Pancreas (tissue), 10 donors: ENCODE results near the gene MPL. TPM values are rescaled to one million over a fixed set of nuclear protein-coding genes. Genes with fewer than 3 reads are reported as not detected.
A peak's percentile ranks its signal among the peaks of the same experiment; 100 is the strongest.

ENCODE experiments used
- ATAC-seq, 4 donors: fragments of 200-7000 bp; cut with Tn5 transposase; one replicate each; pipeline versions ENCODE4 v1.8.0 to v1.9.1; 2020; ENCODE audit warnings: mild to moderate bottlenecking in 4 of 4, moderate library complexity in 4 of 4
- DNase-seq, 6 donors: peaks; one replicate each; pipeline ENCODE4 v3.0.0-alpha.2; 2020
- FAIRE-seq: peaks from 2 replicates; lab custom pipeline; 2012; peaks lifted over from hg19 to GRCh38; lab: Jason Lieb, UNC
- H3K27ac ChIP-seq, 4 donors: fragments of 200-600 bp; sonication (generic); 1 replicate in 3 of 4; 2 replicates in 1 of 4; pipeline versions ENCODE4 v1.5.0 to v1.8.0; 2020
- H3K27me3 ChIP-seq, 4 donors: fragments of 200-600 bp; one replicate each; pipeline ENCODE4 v1.8.0; 2021
- H3K36me3 ChIP-seq, 3 donors: fragments of 200-600 bp; sonication (generic) in 1 of 3; one replicate each; pipeline versions ENCODE4 v1.5.0 to v1.8.0; 2020 to 2021
- H3K4me1 ChIP-seq, 3 donors: fragments of 200-600 bp; one replicate each; pipeline ENCODE4 v1.8.0; 2021
- H3K4me3 ChIP-seq, 4 donors: fragments of 200-600 bp; sonication (generic) in 2 of 4; one replicate each; pipeline versions ENCODE4 v1.5.0 to v1.8.0; 2020 to 2021
- H3K9me3 ChIP-seq, 4 donors: fragments of 200-600 bp; one replicate each; pipeline ENCODE4 v1.8.0; 2021
- WGBS, 2 donors: extraction: QIAGEN DNeasy Blood & Tissue Kit; methylation state at CpG; one replicate each; pipeline ENCODE4 v1.1.7; 2013; 5-methylcytosine and 5-hydroxymethylcytosine counted together
- intact Hi-C, 3 donors: fragments of 100-400 bp; cut with DNase I; formaldehyde crosslinking; loops; one replicate each; pipeline versions ENCODE4 v1.11.1 to v1.14.2; 2022
- polyA plus RNA-seq, 2 donors: library from polyadenylated mRNA; stranded (reverse); fragments of 200-250 nt; gene quantifications; one replicate each; pipeline ENCODE4 v1.2.3, GENCODE V29; 2013
- total RNA-seq, 6 donors: library from RNA; stranded (reverse); fragmentation: NEBNext Ultra II Directional in 4 of 6; extraction: Animal tissue kit (Norgen Biotek cat#: 25700) in 4 of 6; gene quantifications; one replicate each; pipeline versions ENCODE4 v1.2.1 to v1.2.4, GENCODE V29; 2021 to 2023
- TF ChIP-seq, protein P1 (sequence below), 4 donors: fragments of 200-600 bp; sonication (generic) in 3 of 4; IDR thresholded peaks; one replicate each; pipeline versions ENCODE4 v1.5.0 to v1.8.0; 2021; ENCODE audit warnings: antibody characterized with exemption in 4 of 4
- donor health status: healthy with polysubstance abuse.
- donor health status: DM: no; HTN: no; CAD: no; lungs with moderate emphysema.
- donor health status: DM: no; HTN: no; CAD: no.
- donor health status: control.
- donor health status: control.
- donor health status: Bipolar disorder and iron deficiency.
- donor health status: DM: yes; HTN: yes; CAD: no.
- donor health status: DM: no; HTN: no; CAD: no.
- donor health status: DM: no; HTN: no; CAD: no.
- donor health status: DM: yes; HTN: yes; CAD: no.

The MPL gene
- total and polyA plus RNA-seq, 8 donors, result 0.08 to 0.43 (median 0.12) TPM; not detected in 2

DNA sequence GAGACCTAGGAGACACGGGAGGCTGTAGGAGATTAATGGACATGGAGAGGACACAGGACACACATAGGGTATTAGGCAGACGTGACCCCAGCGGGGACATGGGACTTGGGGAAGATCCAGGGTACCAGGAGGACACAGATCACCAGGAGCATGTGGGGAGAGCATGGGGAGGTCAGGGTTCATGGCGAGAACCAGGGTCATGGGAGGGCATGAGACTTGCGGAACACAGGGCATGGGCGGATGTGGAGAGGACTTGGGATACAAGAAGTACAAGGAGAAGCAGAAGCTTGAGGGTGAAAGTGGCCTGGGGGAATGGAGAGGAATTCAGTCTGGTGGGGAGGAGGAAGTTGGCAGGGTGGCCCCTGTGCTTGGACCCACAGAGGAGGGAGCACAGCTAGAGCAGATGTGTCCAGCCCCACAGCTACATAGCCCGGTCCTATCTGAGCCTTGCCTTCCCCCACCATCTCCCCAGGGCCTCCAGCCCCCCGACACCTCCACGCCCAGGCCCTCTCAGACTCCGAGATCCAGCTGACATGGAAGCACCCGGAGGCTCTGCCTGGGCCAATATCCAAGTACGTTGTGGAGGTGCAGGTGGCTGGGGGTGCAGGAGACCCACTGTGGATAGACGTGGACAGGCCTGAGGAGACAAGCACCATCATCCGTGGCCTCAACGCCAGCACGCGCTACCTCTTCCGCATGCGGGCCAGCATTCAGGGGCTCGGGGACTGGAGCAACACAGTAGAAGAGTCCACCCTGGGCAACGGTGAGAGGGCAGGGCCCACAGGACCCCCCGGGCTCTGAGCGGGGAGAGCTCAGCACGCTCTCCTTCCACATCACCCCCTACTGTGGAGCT, 24.7 kb upstream of the MPL start:
- Histone ChIP-seq H3K4me1 (no peaks in the 10 kb centered on the region), H3K27me3 (no peaks in the 10 kb centered on the region), H3K4me3 (no peak overlapping the region), H3K27ac (no peak overlapping the region), H3K9me3 (no peaks in the 10 kb centered on the region), H3K36me3 (no peaks in the 10 kb centered on the region)
- TF ChIP-seq, protein P1, sequence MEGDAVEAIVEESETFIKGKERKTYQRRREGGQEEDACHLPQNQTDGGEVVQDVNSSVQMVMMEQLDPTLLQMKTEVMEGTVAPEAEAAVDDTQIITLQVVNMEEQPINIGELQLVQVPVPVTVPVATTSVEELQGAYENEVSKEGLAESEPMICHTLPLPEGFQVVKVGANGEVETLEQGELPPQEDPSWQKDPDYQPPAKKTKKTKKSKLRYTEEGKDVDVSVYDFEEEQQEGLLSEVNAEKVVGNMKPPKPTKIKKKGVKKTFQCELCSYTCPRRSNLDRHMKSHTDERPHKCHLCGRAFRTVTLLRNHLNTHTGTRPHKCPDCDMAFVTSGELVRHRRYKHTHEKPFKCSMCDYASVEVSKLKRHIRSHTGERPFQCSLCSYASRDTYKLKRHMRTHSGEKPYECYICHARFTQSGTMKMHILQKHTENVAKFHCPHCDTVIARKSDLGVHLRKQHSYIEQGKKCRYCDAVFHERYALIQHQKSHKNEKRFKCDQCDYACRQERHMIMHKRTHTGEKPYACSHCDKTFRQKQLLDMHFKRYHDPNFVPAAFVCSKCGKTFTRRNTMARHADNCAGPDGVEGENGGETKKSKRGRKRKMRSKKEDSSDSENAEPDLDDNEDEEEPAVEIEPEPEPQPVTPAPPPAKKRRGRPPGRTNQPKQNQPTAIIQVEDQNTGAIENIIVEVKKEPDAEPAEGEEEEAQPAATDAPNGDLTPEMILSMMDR (IDR thresholded peaks at IDR 0.05), result no peak
- WGBS, 2 donors, result 89 to 93% methylated on average over 24 of the region's 24 CpGs
- FAIRE-seq (no peak), DNase-seq (no peak), ATAC-seq (no peak)
- intact Hi-C loops, result no loop called here

DNA sequence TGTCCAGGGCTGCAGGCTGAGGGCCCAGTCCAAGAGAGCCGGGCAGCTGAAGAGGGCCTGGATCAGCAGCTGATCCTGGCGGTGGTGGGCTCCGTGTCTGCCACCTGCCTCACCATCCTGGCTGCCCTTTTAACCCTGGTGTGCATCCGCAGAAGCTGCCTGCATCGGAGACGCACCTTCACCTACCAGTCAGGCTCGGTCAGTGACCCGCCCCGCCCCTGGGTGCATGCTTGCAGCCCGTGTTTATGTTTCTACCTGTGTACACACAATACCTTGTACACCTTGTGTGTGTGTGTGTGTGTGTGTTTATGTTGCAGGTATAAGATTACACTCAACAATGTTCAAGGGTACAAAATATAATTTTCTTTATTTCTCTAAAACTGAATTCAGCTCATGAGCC, 23.8 kb upstream of the MPL start:
- FAIRE-seq (no peak), ATAC-seq (no peak), DNase-seq (no peak)
- intact Hi-C loops, result no loop called here
- TF ChIP-seq, protein P1 (IDR thresholded peaks at IDR 0.05), result no peak
- Histone ChIP-seq H3K4me3 (no peak overlapping the region), H3K27me3 (no peaks in the 10 kb centered on the region), H3K36me3 (no peaks in the 10 kb centered on the region), H3K27ac (no peak overlapping the region), H3K9me3 (no peaks in the 10 kb centered on the region), H3K4me1 (no peaks in the 10 kb centered on the region)
- 89 to 93% methylated on average over 10 of the region's 10 CpGs for WGBS, 2 donors

DNA sequence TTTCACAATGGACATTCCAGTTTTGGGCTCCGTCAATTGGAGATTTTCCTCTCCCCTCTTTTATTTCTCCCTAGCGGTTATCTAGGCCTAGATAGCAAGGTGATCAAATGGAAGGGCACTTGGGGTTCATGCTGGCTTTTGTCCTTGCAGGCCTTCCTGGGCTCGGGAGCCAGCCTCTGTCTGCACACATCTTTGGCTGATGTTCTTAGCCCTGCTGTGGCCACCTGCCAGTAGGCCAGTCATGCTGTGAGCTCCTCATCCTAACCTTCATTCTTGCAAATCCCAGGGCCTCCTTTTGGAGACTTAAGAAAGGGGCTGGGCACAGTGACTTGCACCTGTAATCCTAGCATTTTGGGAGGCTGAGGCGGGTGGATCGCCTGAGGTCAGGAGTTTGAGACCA, 23.4 kb upstream of the MPL start:
- Histone ChIP-seq H3K4me1 (no peaks in the 10 kb centered on the region), H3K36me3 (no peaks in the 10 kb centered on the region), H3K9me3 (no peaks in the 10 kb centered on the region), H3K27ac (no peak overlapping the region), H3K4me3 (no peak overlapping the region), H3K27me3 (no peaks in the 10 kb centered on the region)
- ATAC-seq (no peak), DNase-seq (no peak), FAIRE-seq (no peak)
- WGBS, 2 donors, result 94 to 97% methylated on average over 5 of the region's 5 CpGs
- intact Hi-C loops, result no loop called here
- TF ChIP-seq, protein P1 (IDR thresholded peaks at IDR 0.05), result no peak

DNA sequence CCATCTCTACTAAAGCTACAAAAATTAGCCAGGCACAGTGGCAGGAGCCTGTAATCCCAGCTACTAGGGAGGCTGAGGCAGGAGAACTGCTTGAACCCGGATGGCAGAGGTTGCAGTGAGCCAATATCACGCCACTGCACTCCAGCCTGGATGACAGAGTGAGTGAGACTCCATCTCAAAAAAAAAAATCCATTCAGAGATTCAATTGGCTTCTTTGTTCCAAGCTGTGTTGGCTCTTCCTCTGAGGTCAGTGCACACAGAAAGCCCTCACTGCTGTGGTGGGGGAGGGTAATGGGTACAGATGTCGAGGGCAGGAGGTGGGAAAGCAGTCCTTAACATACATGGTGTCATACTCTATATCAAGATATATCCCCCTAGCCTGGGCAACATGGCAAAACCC, 22.1 kb upstream of the MPL start:
- ATAC-seq (no peak), FAIRE-seq (no peak), DNase-seq (peak in 1 of 6 donors; percentile 4)
- intact Hi-C loops, result no loop called here
- 69 to 85% methylated on average over 3 of the region's 3 CpGs for WGBS, 2 donors
- Histone ChIP-seq H3K27me3 (no peaks in the 10 kb centered on the region), H3K4me1 (no peaks in the 10 kb centered on the region), H3K27ac (no peak overlapping the region), H3K36me3 (no peaks in the 10 kb centered on the region), H3K4me3 (no peak overlapping the region), H3K9me3 (no peaks in the 10 kb centered on the region)
- TF ChIP-seq, protein P1 (IDR thresholded peaks at IDR 0.05), result no peak
